BJ (cell line): ENCODE measurements around the gene BBS4. TPM values are rescaled to one million over a fixed set of nuclear protein-coding genes. Genes with fewer than 3 reads are reported as not detected.
"Not testable (repeated sequence)": the region's sequence is repeated elsewhere in the genome, so short reads cannot be mapped to it uniquely, and the experiment has no call there.

Source experiments
- CTCF ChIA-PET: fragments of 350-600 bp; formaldehyde crosslinking; extraction: SDS; loops from one replicate; lab custom pipeline; 2021; ENCODE audit warnings: antibody characterized with exemption, inconsistent platforms; lab: Yijun Ruan, JAX
- POLR2A ChIA-PET: fragments of 300-600 bp; sonication (Branson Sonifier 250); formaldehyde crosslinking; extraction: SDS; loops from one replicate; lab custom pipeline; 2021; ENCODE audit warnings: antibody characterized with exemption; lab: Charles Lee
- DNase-seq: peaks from one replicate; pipeline ENCODE4 v3.0.0-alpha.2; 2011; ENCODE audit warnings: low read depth
- H3K27me3 ChIP-seq: 2 replicates; pipeline ENCODE4 v1.6.0; 2011; ENCODE audit warnings: low read length; ENCODE audit not compliant: control insufficient read depth, insufficient read depth
- H3K36me3 ChIP-seq: 2 replicates; pipeline ENCODE4 v1.5.1; 2011; ENCODE audit warnings: low read length; ENCODE audit not compliant: control insufficient read depth, insufficient read depth
- H3K4me3 ChIP-seq: 2 replicates; pipeline ENCODE4 v1.5.1; 2011; ENCODE audit warnings: low read depth, mild to moderate bottlenecking, control low read depth, low read length
- polyA minus RNA-seq: library from RNA; depleted of rRNA, polyadenylated mRNA; stranded (reverse); fragments of >200 nt; gene quantifications from 2 replicates; pipeline ENCODE4 v1.2.3, GENCODE V29; 2011; rRNA and poly(A)+ RNA removed
- polyA plus RNA-seq: library from polyadenylated mRNA; depleted of rRNA; stranded (reverse); fragments of >200 nt; gene quantifications from 2 replicates; pipeline ENCODE4 v1.2.3, GENCODE V29; 2011; rRNA removed
- TF ChIP-seq, protein P1 (sequence below): IDR thresholded peaks from 2 replicates; pipeline ENCODE4 v1.5.1; 2011; ENCODE audit warnings: low read depth, mild to moderate bottlenecking, control low read depth, inconsistent platforms, low read length, moderate library complexity; ENCODE audit not compliant: insufficient read depth

Gene BBS4, protein sequence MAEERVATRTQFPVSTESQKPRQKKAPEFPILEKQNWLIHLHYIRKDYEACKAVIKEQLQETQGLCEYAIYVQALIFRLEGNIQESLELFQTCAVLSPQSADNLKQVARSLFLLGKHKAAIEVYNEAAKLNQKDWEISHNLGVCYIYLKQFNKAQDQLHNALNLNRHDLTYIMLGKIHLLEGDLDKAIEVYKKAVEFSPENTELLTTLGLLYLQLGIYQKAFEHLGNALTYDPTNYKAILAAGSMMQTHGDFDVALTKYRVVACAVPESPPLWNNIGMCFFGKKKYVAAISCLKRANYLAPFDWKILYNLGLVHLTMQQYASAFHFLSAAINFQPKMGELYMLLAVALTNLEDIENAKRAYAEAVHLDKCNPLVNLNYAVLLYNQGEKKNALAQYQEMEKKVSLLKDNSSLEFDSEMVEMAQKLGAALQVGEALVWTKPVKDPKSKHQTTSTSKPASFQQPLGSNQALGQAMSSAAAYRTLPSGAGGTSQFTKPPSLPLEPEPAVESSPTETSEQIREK
- 22.2 and 24.9 TPM in 2 replicates for polyA plus RNA-seq
- polyA minus RNA-seq = 10.4 and 12.3 TPM in 2 replicates

DNA sequence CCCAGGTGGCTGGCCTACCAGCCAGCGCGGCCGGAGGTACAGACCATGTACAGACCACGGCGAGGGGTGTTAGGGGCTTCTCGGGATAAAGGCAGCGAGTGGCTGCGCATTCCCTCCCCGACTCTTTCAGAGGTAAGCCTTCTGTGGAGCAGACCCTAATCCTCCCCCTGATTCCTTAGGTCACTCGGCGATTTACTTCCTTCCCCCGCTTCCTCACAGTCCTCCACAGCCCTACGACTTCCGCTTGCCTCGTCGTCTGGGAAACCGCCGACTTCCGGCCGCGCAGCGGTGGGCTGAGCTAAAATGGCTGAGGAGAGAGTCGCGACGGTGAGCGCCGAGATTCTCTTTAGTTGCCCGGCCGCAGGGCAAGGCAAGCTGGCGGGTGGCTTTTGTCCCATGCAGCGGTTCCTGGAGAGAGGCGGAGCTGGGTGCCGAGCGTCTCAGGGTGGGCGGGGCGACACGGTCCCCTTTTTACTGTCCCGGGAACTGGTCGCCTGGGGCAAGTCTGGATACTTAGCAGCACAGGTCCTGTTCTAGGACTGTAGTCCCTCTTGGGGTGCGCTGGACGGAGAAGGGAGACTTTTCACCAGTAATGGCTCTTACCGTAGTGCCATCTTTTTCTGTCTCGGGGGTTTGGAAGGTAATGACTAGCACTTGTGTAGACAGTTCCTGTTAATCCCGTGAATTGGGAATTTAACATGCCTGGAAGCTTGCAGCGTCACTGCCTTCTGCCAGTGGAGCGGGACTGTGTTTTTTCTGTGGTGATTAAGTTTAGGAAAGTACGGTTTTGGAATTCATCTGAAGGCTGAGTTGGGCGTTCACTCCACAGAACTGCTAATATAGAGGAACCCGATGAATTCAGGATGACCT lies at the start of gene BBS4, which contains the start of gene HIGD2B:
BBS4 (plus strand) TSS at position 283 of the 870 bp plus-strand sequence; CDS start at position 304, 21 bp downstream.
HIGD2B (minus strand) TSS at position 258 of the 870 bp plus-strand sequence. CDS start 9,808 bp downstream, outside the sequence.
- TF ChIP-seq, protein P1, sequence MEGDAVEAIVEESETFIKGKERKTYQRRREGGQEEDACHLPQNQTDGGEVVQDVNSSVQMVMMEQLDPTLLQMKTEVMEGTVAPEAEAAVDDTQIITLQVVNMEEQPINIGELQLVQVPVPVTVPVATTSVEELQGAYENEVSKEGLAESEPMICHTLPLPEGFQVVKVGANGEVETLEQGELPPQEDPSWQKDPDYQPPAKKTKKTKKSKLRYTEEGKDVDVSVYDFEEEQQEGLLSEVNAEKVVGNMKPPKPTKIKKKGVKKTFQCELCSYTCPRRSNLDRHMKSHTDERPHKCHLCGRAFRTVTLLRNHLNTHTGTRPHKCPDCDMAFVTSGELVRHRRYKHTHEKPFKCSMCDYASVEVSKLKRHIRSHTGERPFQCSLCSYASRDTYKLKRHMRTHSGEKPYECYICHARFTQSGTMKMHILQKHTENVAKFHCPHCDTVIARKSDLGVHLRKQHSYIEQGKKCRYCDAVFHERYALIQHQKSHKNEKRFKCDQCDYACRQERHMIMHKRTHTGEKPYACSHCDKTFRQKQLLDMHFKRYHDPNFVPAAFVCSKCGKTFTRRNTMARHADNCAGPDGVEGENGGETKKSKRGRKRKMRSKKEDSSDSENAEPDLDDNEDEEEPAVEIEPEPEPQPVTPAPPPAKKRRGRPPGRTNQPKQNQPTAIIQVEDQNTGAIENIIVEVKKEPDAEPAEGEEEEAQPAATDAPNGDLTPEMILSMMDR = no peak
- H3K4me3 ChIP-seq = peak within 1 kb of the TSS; percentile 59
- DNase-seq = peak; percentile 49
- CTCF ChIA-PET = interaction anchor here (0.7 to 1.7 kb wide), 7 partner anchors 11 to 370 kb away, joined by 3 to 4 read pairs (median 3); no protein-coding TSS in a partner anchor
- H3K36me3 ChIP-seq = no peaks in the 10 kb centered on the region
- H3K27me3 ChIP-seq = no peaks in the 10 kb centered on the region
- POLR2A ChIA-PET = interaction anchor here (0.6 to 0.9 kb wide), 2 partner anchors 16 to 22 kb away, joined by 3 to 5 read pairs; no protein-coding TSS in a partner anchor

DNA sequence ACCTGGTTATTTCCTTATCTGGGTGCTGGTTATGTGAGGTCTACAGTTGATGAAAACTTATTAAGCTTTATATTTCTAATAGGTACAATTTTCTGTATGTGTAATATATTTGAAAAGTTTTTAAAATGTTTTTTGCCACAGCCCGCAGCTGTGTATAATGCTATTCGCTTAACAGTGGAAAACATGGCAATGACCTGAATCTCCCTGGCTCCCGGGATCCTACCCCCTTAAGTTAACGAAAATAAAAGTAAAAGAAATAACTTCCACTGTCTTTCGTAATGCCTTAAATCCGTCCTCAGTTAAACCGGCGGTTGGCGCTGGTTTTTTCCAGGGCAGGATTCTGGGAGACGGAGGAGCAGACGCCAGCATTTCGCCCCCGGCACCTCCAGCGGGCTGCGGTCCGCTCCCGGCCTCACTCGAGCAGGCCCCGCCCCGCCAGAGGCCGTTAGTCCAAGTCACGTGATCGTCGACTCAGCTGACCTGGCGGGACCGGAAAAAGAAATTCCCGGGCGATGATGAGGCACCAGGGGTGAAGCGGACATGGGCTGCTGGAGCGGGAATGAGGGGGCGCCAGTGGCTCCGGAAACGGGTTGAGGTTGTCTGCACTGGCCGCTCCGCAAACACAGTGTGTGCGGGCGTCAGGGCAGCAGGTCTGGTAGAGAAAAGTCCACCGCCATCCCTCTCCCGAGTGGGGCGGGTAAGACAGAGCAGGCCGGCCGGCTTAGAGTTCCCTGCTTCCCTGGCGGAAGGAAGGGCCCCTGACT lies 49.3 kb upstream of the BBS4 start:
- POLR2A ChIA-PET, H3K36me3 ChIP-seq, H3K27me3 ChIP-seq, CTCF ChIA-PET: not testable (repeated sequence)
- peak; percentile 12 for DNase-seq
- peak overlapping the region; percentile 32 for H3K4me3 ChIP-seq

DNA sequence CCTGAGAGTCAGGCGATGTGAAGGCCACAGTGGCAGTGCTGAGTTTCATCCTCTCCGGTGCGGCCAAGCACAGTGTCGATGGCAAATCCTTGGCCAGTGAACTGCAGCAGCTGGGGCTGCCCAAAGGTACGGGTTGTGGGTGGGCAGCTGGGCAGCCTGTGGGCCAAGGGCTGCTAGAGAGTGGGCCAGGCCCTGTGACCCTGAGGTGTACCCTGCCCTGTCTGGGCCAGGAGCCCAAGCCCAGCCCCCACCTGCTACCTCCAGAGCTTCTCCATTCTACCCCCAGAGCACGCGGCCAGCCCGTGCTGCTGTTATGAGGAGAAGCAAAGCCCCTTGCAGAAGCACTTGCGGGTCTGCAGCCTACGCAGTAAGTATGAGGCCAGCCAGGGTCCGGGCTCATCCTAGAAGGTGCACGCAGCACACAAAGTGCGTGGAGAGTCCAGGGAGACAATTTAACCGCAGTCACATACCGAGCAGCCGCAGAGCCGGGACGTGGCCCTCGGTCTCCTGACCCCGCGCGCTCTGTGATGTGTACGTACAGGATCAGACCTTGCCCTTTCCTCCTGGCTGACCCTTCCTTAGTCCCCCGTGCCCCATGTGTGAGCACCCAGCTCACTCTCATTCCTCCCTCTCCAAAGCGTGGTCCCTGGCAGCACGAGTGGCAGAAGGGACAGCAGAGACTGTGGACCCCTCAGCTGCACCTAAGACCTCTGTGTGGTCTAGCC lies 46.1 kb upstream of the BBS4 start:
- H3K36me3 ChIP-seq, H3K27me3 ChIP-seq, POLR2A ChIA-PET, DNase-seq, H3K4me3 ChIP-seq, CTCF ChIA-PET: not testable (repeated sequence)

DNA sequence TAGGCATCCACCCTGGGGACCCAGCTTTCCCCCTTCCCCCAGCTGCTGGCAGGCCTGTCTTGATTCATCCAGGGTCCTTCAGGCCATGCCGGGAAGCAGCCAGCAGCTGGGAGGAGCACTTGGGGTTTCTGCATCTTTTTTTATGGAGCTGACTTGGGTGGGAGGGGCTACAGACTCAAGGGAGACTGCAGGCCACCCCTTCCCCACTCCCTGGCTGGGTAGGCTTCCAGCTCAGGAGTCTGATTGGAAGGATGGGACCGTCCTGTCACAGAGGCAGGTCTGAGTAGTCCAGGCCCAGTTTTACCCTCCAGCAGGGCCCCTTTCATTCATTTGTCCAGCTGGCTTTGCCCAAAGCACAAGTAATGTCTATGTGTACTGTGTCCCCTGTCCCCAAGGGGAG lies 43.7 kb upstream of the BBS4 start:
- H3K36me3 ChIP-seq, CTCF ChIA-PET, POLR2A ChIA-PET, DNase-seq, H3K4me3 ChIP-seq, H3K27me3 ChIP-seq: not testable (repeated sequence)

DNA sequence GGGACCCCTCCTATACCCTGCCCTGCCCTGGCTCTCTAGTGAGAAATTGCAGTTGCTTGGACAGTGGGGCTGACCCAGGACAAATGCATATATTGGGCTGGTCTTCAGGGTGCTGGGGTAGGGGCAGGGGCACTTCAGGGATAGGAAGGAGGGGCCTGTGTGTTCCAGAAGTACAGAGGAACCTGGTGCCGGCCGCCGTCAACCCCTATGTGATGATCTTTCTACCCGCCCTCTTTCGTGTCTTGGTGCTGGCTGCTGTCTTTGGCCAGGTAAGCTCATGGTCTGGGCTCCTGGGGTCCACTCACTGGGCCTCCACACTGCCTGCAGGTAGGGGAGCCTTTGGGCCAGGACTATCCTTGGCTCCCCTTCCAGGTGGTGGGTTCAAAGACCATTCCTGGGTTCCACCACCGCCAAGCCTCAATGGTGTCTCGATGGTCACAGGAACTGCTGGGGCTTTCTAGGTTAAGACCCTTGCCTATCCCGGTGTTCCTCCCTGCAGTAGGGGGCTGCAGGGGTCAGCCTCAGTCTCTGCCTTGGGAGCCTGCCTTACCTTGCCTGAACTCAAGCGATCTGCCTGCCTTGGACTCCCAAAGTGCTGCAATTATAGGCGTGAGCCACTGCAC lies 37.3 kb upstream of the BBS4 start:
- DNase-seq, H3K4me3 ChIP-seq, POLR2A ChIA-PET, CTCF ChIA-PET, H3K27me3 ChIP-seq, H3K36me3 ChIP-seq: not testable (repeated sequence)

DNA sequence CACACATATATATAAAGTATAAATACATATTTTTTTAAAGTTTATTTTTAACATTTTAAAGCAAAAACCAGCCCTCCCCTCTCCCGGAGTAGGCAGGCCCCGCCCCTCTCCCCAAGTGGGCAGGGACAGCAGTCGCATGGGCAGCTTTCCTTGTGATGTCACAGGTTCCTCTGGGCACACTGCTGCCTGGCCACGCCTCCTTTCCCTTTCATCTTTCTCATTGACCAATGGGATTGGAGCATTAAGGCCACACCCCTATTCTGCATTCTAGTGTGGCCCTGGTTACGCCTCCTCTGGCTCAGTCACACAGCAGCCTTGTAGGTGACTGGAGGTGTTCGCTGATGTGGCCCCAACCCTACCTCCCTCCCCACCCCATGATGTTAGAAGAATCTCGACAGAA lies 31.6 kb upstream of the BBS4 start, which contains the start of gene GOLGA6B:
GOLGA6B (plus strand) TSS at position 301 of the 400 bp plus-strand sequence; CDS start at position 342, 41 bp downstream.
- POLR2A ChIA-PET, H3K27me3 ChIP-seq, DNase-seq, H3K4me3 ChIP-seq, H3K36me3 ChIP-seq, CTCF ChIA-PET: not testable (repeated sequence)

DNA sequence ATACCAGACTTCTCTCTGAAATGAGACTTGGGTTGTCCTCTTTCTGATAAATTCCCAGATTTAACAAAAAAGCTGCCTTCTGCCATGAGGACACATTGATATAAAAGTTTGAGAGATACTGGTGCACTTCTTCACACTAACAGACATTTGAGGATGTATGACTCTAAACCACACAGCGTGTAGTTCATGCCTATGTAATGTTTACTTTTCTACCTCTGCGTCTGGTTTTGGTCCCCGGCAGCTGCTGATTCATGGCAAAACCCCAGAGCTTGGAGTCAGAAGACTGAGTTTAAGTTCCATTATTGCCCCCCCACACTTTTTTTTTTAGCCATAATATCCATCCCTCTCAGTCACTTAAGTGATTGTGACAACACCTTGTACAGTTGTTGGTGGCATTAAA lies 30.0 kb upstream of the BBS4 start:
- POLR2A ChIA-PET, H3K36me3 ChIP-seq, H3K27me3 ChIP-seq, CTCF ChIA-PET, H3K4me3 ChIP-seq, DNase-seq: not testable (repeated sequence)

DNA sequence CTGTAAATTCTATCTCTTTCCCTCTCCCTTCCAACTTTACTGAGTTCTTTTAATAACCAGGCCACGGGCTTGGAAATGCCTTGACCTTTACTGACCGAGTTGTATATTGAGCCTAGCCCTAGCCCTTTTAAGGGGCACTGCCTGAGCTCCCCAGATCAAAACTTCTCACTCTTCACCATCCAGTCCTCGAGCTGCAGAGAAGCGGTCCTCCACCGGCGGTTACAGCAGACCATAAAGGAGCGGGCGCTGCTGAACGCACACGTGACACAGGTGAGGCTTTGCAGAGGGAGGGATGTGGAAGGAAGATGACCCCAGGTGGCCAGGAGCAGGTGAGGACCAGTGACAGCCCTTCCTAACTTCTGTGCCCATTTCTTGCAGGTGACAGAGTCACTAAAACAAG lies 24.9 kb upstream of the BBS4 start:
- CTCF ChIA-PET, H3K36me3 ChIP-seq, DNase-seq, H3K4me3 ChIP-seq, POLR2A ChIA-PET, H3K27me3 ChIP-seq: not testable (repeated sequence)

DNA sequence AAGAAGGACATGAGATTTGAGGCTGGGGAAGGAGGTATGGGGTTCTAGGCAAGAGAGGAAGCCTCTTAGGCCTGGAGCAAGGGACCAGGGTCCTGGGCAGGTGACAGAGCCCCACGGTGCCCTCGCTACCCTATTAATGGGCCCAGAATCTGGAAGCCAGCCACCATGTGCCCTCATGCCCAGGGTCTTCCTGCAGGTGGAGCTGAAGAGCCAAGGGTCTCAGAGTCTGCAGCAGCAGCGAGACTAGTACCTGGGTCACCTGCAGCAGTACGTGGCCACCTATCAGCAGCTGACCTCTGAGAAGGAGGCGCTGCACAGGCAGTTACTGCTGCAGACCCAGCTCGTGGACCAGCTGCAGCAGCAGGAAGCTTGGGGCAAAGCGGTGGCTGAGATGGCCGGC lies 22.1 kb upstream of the BBS4 start:
- H3K4me3 ChIP-seq, DNase-seq, H3K36me3 ChIP-seq, CTCF ChIA-PET, POLR2A ChIA-PET, H3K27me3 ChIP-seq: not testable (repeated sequence)

DNA sequence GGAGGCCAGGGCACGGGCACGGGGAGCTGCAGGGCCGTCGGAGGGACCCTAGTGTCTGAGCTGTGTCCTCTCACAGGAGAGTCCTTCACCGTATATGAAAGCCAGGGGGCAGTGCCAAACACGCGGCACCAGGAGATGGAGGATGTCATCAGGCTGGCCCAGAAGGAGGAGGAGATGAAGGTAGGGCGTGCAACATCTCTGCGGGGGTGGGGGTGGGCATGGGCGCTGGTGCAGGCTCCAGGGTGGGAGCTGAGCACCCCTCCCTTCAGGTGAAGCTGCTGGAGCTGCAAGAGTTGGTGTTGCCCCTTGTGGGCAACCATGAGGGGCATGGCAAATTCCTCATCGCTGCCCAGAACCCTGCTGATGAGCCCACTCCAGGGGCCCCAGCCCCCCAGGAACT lies 20.3 kb upstream of the BBS4 start:
- DNase-seq, POLR2A ChIA-PET, H3K4me3 ChIP-seq, CTCF ChIA-PET, H3K27me3 ChIP-seq, H3K36me3 ChIP-seq: not testable (repeated sequence)
